ENCODE data around the gene ARHGEF2.
"Not testable (repeated sequence)": the region's sequence is repeated elsewhere in the genome, so short reads cannot be mapped to it uniquely, and the experiment has no call there.

ARHGEF2 gene

DNA sequence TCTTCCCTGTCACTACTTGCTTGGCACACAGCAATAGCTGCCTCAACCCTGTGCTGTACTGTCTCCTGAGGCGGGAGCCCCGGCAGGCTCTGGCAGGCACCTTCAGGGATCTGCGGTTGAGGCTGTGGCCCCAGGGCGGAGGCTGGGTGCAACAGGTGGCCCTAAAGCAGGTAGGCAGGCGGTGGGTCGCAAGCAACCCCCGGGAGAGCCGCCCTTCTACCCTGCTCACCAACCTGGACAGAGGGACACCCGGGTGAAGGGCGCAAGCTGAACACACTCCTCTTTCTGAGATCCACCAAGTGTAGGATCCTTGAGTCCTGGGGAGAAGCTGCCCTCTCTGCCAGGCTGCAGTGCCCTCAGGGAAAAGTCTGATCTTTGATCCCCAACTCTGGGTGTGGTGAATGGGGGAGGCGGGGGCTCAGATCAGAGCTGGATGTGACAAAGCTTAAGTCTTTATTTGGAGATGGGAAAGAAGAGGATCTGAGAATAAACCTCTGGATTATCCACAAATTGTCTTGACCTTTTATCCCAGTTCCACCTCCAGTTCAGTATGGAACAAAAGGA, 35.7 kb downstream of the ARHGEF2 start:
- DNase-seq (ENCODE audit: low read depth): no peak

DNA sequence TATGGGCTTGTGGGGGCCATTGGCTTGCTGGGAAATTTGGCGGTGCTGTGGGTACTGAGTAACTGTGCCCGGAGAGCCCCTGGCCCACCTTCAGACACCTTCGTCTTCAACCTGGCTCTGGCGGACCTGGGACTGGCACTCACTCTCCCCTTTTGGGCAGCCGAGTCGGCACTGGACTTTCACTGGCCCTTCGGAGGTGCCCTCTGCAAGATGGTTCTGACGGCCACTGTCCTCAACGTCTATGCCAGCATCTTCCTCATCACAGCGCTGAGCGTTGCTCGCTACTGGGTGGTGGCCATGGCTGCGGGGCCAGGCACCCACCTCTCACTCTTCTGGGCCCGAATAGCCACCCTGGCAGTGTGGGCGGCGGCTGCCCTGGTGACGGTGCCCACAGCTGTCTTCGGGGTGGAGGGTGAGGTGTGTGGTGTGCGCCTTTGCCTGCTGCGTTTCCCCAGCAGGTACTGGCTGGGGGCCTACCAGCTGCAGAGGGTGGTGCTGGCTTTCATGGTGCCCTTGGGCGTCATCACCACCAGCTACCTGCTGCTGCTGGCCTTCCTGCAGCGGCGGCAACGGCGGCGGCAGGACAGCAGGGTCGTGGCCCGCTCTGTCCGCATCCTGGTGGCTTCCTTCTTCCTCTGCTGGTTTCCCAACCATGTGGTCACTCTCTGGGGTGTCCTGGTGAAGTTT, 36.4 kb downstream of the ARHGEF2 start:
- DNase-seq (ENCODE audit: low read depth): no peak

DNA sequence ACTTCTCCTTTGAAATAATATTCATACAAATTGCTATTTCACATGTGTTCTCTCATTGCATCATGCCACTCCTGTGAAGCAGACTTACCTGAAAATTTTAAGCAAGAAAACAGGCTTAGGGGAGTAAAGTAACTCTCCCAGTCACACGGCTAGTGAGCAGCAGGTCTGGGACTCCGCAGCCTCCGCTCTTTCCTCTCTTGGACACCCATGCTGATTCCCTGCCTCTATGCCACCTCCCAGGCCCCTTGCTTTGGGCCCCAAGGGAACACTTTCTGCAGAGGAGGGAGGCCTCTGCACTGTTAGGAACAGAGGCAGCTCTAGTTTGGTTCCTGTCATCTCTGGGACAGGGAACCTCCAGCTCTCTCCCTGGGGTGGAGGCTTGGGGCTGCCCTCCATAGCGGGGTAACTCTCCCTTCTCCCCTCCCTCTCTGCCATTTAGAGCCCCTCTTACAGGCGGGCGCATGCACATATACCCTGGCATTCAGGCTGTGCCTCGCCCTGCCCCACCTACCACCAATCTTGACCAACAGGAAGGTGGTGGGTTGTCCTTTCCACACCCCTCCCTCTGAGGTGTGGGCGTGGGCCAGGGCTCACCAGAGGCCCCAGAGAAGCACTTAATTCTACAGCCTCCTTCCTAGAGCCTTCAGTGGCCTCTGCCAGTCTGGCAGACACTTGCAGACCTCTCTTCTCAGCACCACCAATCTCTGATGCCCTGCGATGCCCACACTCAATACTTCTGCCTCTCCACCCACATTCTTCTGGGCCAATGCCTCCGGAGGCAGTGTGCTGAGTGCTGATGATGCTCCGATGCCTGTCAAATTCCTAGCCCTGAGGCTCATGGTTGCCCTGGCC, 37.1 kb downstream of the ARHGEF2 start, which contains the start of gene RXFP4:
Gene RXFP4 (plus strand): TSS at position 646 of the 852 bp plus-strand sequence. CDS start 72 bp downstream, at position 718.
- no peak for DNase-seq (ENCODE audit: low read depth)

DNA sequence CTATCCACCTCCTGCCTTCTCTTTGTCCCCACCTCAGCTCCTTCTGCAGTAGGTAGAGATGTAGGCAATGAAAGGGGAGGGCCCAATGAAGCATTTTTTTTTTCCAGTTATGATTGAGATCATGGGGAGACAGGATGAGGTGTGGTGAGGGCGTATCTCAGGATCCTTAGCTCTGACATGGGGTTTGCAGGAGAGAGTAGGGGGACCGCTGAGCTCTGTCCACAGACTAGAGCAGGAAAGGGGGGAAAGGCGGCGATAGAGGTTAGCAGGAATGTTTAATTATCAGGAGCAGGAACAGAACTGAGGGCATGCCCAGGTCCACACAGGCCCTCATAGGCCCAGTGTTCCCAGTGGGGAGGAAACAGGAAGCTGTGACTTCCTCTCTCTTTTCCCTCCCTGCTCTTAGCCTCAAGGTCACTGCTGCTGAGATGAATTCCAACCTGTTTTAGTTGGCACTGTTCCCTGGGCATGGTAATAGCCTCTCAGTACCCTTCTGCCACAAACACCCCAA, 37.8 kb downstream of the ARHGEF2 start:
- DNase-seq (ENCODE audit: low read depth): no peak

DNA sequence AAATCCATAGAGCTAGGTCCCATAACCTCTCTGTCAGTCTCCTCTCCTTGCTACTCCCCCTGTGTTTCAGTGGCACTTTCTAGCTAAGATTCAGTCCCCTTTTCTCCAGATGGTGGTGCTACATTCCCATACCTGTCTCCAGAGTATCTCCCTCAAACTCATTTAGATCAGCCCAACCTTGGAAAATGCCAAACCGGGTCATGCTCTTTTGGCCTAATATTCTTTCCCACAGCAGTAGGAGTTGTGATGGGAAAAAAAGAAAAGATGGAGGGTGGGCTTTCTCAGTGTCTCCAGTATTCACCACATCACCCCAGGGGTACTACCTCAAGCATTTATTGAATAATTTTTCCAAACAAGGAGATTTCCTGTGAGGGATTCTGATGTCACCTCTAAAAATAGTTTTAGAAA, 40.1 kb downstream of the ARHGEF2 start:
- peak; percentile 61 for DNase-seq (ENCODE audit: low read depth)

DNA sequence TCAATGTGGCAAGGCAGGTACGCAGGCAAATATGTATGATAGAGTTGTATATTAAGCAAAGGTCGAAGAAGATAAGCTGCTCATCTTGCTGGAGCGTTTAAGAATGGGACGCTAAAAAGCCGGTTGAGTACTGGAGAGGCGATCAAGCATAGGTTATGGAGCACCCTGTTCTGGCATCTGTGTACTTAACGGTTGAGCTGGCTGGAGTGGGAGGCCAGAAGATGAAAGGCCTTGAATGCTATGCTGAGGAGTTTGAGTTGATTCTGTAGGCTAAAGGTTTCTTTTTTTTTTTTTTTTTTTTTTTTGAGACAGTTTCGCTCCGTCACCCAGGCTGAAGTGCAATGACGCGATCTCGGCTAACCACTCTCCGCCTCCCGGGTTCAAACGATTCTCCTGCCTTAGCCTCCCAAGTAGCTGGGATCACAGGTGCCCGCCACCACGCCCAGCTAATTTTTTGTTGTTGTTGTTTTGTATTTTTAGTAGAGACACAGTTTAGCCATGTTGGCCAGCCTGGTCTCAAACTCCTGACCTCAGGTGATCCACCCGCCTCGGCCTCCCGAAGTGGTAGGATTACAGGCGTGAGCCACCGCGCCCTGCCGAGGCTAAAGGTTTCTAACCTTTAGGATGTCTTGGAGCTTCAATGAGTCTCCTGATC, 43.3 kb downstream of the ARHGEF2 start:
- DNase-seq (ENCODE audit: low read depth): no peak

DNA sequence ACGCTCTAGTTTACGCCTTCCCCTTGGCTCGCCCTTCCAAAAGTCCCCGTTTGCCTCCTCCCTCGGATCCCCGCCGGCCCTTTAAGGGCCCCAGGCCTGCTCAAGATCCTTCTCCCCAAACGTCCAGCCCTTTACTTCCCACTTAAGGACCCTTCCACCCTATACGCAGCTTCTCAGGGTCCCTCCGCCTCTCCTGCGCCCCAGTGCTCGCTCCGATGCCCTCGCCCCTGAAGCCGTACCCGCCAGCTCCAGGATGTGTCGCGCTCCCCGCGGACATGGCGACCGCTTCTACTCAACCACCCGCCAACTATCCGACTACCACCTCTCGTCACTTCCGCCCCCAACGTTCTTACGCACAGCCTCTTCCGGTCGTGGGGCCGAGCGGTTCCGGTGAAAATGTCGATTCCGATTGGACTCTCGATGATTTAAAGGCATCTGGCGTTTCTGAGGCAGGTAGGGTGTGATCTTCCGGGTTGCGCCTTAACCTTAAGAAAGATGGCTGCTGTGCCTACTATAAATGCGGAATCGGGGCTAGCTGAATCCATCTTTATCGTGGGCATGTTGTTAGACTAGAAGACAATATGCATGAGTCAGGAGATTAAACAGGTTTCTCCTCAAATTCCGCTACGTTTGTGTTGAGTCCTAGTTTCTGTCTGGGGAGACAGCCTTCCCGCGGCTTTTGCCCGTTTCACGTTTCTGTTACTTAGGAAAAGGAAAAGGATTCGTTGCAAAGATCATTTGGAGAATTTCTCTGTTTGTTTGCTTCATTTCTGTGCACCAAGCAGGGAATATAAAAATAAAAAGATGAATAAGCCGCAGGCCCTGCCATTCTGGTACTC, 44.0 kb downstream of the ARHGEF2 start, which contains the start of gene KHDC4:
Gene KHDC4 (minus strand): TSS at position 317 of the 839 bp plus-strand sequence. CDS start 40 bp downstream, at position 277.
- peak; percentile 98 for DNase-seq (ENCODE audit: low read depth)

DNA sequence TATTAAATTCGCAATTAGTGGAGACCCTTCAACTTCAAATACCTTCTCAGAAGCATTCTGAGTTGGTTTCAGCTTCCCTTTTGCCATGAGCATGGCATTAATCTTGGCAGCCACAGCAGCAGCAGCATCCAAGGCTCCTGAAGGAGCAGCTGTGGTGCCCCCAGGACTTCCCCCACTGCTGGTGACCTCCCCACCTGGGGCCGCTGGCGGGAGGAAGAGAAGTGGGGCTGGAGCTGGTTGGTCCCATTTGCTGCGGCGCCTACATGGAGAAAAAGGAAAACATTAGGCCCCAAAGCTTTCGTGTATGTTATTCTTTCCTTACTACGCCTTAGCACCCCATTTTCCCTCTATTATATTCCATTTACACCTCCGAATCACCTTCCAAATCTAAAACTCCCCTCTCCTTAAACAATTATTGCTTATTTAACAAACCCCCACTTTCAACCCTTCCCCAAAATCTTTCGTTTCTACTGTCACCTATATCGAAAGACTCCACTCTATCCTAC, 44.7 kb downstream of the ARHGEF2 start:
- DNase-seq (ENCODE audit: low read depth): no peak

DNA sequence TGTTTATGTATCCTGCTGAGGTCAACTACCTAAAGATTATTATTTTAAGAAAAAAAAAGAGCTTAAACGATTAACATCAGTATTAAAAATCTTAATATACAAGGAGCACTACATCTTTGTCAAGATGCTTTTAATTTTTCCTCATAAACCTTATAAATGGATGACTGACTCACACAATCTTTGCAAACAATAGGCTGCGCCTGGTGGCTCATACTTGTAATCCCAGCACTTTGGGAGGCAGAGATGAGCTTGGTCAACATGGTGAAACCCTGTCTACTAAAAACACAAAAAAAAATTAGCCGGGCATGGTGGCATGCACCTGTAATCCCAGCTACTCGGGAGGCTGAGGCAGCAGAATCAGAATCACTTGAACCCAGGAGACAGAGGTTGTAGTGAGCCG, 45.9 kb downstream of the ARHGEF2 start:
- no peak for DNase-seq (ENCODE audit: low read depth)

DNA sequence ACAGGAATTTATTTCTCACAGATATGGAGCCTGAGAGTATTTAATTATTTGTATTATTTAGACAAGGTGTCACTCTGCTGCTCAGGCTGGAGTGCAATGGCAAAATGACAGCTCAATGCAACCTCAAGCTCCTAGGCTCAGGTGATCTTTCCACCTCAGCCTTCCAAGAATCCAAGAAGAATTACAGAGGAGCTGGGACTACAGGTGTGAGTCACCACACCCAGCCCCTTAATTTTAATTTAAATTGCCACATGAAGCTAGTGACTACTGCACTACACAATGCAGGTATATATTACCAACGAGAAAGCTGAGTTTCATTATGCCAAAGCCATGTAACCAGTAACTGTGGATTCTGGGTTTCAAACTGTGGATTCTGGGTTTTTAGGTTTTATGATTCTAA, 46.3 kb downstream of the ARHGEF2 start:
- no peak for DNase-seq (ENCODE audit: low read depth)

DNA sequence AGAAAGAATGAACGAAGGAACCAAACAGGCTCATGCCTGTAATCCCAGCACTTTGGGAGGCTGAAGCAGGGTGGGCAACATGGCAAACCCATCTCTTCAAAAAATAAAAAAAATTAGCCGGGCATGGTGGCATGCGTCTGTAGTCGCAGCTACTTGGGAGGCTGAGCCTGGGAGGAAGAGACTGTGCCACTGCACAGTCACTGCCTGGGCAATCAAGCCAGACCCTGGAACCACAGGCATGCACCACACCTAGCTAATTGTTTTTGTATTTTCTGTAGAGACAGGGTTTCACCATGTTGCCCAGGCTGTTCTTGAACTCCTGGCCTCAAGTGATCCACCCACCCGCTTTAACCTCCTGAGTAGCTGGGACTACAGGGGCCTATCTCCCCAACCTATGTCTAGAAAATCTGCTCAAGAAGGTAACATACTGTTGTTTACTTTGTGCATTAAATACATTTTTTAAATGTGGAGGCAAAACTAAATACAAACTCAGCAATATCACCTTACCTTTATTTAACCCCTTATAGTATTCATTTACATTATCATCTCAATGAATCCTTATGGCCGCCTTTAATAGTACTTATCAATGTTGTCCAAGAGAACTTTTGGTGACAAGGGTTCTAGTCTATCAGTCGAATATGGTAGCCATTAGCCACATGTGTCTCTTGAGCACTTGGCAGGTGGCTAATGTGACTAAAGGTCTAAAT, 46.9 kb downstream of the ARHGEF2 start:
- DNase-seq (ENCODE audit: low read depth): no peak

DNA sequence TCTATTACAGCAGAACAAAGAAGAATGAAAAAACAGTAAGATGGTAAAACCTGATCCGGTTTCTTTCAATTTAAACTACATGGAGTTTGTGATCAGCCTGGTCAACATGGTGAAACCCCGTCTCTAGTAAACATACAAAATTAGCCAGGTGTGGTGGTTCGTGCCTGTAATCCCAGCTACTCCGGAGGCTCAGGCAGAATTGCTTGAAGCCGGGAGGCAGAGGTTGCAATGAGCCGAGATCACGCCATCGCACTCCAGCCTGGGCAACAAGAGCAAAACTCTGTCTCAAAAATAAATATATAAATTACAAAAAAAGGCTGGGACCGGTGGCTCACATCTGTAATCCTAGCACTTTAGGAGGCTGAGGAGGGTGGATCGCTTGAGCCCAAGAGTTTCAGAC, 47.6 kb downstream of the ARHGEF2 start:
- DNase-seq (ENCODE audit: low read depth): not testable (repeated sequence)

DNA sequence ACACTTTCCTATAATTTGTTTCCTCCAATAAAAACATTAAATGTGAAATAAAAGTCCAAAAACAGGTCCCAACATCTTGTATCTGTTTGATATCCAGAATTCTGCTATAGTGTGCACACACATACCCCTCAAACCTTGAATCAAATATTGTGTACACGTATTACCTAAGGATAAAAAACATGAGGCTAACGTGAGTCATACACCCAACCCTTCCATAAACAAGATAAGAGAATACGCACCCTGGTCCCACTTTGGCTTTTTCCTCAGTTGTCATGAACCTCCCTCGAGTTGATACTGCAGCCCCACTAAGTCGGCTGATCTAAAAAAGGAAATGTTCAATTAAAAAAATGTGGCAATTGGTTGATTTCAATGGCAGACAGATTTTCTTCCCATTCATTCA, 49.3 kb downstream of the ARHGEF2 start:
- no peak for DNase-seq (ENCODE audit: low read depth)

DNA sequence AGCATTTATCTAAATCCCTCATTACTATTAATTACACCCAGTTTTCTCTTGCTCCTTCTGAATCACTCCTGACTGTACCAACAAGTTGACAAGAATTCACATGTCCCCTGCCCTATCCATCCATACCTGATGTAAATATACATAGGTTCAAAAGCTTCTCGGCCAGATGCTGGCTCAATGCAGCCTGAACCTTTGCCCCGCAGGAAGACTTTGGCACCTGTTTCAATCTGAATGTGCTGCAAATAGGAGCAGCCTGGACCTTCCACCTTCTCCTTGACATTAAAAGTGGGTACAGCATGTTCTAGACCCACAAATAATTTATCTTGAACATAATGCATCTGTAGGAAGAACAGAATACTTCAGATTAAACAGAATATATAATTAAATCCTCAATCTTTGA, 52.8 kb downstream of the ARHGEF2 start:
- DNase-seq (ENCODE audit: low read depth): no peak

DNA sequence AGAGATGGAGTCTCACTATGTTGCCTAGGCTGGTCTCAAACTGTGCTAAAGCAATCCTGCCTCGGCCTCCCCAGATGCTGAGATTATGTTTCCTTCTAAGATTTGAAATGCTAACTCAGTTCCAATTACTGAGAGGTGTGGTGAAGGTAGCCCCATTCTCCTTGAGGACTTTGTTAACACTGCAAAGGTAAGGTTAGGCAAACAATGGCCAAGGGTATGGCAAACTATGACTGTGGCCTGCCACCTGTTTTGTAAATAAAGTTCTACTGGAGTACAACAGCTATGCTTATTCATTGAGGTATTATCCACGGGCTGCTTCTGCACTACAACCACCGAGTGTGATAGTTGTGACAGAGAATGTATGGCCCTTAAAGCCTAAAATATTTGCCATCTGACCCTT, 57.6 kb downstream of the ARHGEF2 start:
- no peak for DNase-seq (ENCODE audit: low read depth)

DNA sequence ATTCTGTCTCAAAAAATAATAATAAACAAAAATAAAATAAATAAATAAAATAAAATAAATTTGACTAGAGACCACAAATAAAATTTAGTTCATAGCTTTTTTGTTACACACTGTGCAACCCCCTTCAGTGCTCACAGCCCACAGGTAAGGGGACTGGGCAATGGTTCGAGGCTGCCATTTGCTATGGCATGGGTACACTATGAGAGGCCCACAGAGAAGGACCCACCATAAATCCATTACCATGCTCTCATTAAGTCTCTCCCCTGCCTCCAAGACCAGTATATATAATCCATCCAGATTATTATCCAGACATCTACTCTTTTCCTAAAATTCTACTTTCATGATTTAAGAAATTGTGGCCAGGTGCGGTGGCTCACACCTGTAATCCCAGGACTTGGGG, 58.5 kb downstream of the ARHGEF2 start:
- DNase-seq (ENCODE audit: low read depth): no peak

DNA sequence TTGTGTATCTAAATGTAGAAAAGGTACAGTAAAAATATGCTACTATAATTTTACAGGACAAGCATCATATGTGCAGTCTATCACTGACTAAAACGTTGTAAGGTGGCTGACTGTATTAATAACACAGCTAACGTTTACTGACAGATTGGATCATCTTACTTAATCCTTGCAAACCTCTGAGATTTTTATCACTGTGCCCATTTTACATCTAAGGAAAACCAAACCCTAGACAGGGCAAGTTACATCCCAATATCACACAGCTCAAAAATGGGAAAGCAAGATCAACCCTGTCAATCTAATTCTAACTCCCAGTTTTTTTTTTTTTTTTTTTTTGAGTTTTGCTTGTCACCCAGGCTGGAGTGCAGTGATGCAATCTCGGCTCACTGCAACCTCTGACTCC, 59.7 kb downstream of the ARHGEF2 start:
- DNase-seq (ENCODE audit: low read depth): no peak

DNA sequence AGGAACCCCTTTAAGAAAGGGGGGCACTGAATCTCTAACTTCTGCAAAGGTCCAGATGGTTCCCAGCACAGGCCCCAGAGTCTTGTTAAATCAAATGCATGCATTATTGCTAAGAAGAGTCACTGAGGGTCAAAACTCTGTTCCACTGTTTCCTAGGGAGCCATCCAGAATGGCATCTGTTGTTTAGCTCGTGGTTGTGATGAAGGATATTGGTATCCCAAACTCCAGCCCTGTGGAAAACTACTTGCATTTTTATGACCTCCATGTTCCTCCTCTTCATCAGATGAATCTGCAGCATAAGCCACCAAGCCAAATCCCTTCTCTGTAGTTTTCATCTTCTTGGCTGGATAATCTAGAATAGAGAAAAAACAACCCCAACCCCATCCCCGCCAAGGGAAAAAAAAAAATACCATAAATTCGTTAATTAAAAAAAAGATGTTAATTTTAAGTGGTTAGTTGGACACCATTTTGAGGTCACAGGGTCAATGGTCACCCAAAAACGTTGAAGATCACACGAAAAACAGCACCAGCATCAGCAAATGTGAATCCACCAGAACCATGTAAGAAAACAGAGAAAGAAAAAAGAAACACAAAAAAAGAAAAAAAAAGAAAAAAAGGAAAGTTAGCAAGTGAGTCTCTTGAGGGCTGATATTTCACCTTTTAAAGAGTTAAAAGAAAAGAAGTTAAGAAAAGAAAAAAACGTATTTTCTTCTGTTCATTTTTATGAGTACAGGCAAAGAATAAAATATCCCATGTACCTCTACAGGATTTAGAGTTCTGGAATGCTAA, 64.2 kb downstream of the ARHGEF2 start:
- DNase-seq (ENCODE audit: low read depth): no peak

DNA sequence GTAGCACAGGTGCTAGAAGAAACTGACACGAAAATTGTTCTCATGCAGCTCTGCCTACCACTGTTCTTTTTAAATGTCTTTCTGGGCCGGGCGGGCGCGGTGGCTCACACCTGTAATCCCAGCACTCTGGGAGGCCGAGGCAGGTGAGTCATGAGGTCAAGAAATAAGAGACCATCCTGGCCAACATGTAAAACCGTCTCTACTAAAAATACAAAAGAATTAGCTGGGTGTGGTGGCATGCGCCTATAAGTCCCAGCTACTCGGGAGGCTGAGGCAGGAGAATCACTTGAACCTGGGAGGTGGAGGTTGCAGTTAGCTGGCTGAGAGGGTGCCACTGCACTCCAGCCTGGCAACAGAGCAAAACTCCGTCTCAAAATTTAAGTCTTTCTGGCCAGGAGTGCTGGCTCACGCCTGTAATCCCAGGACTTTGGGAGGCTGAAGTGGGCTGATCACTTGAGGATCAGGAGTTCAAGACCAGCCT, 66.3 kb downstream of the ARHGEF2 start:
- DNase-seq (ENCODE audit: low read depth): no peak

Measured in fibroblast of the conjunctiva (primary cell).